ENCODE measurements around the gene PRSS8. TPM values are rescaled to one million over a fixed set of nuclear protein-coding genes. Genes with fewer than 3 reads are reported as not detected.
"Not testable (repeated sequence)": the region's sequence is repeated elsewhere in the genome, so short reads cannot be mapped to it uniquely, and the experiment has no call there.

PRSS8 gene
- total RNA-seq, 1 donor from 2014 or later, result not detected

DNA sequence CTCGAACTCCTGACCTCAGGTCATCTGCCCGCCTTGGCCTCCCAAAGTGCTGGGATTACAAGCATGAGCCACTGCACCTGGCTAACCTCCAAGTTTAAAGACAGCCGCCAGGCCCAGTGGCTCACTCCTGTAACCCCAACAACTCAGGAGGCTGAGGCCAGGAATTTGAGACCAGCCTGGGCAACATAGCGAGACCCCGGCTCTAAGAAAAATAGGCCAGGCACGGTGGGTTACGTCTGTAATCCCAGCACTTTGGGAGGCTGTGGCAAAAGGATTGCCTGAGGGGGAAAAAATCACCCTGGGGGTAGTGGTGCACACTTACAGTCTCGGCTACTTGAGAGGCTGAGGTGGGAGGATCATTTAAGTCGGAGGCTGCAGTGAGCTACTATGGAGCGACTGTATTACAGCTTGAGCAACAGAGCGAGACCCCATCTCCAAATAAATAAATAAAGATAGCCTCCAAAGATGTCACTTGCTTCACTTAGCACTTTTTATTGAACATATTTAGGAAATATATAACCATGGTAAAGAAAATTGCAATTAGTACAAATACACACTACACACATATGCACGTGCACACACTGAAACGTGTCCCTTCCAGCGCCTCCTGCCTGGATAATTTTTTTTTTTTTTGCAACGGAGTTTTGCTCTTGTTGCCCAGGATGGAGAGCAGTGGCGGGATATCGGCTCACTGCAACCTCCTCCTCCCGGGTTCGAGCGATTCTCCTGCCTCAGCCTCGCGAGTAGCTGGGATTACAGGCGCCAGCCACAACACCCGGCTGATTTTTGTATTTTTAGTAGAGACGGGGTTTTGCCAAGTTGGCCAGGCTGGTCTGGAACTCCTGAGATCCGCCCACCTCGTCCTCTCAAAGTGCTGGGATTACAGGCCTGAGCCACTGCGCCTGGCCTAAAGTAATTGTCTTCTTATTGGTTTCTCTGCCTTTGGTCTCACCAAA lies 28.7 kb downstream of the PRSS8 start:
- DNase-seq (ENCODE audit: low read depth in 2 of 2), result no peak

DNA sequence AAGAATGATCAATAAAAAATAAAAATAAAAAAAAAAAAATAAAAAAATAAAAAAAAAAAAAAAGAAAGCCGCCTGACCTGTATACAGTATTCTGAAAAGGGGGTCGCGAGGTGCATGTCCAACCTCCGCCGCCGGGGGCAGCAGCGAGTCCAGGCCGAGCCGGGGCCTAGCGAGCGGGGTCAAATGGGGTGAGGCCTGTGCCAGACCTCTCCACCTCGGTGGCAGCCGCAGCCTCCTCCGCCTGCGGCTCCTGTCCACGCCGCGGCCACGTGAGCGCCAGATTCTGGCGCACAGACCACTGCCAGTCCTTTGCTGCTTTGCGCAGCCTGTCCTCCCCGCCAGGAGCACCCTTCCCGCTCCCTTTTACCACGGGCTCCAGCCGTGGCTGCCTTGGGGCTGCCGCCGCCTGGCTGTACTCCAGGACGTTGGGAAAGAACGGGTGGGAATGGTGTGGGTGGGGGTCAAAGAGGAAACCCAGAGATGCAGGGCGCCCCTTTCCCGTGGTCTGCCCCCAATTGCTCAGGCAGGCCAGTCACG lies 29.8 kb downstream of the PRSS8 start:
- DNase-seq (ENCODE audit: low read depth in 2 of 2), result peak; percentile 51 to 64

DNA sequence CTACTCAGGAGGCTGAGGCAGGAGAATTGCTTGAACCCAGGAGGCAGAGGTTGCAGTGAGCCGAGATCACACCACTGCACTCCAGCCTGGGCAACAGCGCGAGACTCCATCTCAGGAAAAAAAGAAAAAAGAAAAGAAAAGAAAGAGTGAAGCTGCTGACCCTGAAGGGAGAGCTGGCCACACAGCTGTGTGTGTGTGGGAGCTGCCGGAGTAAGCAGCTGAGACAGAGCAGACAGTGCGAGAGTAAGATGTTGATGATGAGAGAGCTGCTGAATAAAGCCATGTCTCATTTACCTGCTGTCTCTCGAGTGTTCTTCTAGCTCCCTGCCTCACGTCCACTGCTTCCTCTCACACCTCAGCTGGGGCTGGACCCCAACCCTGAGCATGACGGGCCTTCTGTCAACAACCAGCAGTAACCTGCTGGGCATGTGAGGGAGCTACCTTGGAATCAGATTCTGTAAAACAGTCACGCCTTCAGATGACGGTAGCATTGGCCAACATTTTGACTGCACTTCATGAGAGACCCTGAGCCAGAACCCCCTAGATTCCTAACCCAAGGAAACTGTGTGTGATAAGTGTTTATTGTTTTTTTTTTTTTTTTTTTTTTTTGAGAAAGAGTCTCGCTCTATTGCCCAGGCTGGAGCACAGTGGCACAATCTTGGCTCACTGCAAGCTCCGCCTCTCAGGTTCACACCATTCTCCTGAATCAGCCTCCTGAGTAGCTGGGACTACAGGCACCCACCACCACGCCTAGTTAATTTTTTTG lies 34.5 kb downstream of the PRSS8 start:
- DNase-seq (ENCODE audit: low read depth in 2 of 2), result not testable (repeated sequence)

DNA sequence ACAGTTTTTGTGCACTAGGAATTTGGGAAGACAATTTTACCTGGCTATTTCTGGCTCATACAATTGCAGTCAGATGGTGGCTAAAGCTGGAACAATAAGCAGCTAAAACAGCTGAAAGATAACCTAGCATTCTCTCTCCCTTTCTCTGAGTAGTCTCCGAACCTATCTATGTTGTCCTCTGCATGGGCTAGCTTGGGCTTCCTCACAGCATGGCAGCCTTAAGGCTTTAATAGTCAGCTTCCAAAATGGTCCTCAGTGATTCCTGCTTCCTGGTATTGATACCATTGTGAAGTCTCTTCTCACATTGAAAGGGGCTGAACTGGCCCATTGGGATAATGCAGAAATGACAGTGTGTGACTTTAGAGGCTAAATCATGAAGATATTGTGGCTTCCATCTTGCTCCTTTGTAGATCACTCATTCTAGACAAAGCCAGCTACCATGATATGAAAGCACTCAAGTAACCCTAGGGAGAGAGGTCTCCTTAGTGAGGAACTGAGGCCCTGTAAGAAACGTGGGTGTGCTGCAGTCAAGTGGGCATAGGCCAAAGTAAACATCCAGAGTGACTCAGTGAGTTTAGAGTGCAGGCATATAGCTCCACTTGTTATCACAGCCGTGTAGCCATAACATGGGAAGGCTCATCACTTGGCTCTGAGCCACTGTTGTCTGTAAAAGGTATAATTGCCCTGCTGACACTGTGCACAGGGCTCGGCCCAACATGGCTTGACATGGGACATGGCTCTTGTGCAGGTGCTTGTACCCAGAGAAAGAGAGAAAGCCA lies 35.5 kb downstream of the PRSS8 start:
- DNase-seq (ENCODE audit: low read depth in 2 of 2), result peak in 1 of 2 donors; percentile 33

GRCh38 chr16:31094424-31095120 lies 41.0 kb downstream of the PRSS8 start, which contains the start of gene VKORC1:
Gene VKORC1 (minus strand): TSS chr16:31094797. CDS start chr16:31094729, 68 bp downstream.
- peak; percentile 98 for DNase-seq (ENCODE audit: low read depth in 2 of 2)

GRCh38 chr16:31094088-31094423 lies 41.5 kb downstream of the PRSS8 start:
- no peak for DNase-seq (ENCODE audit: low read depth in 2 of 2)

DNA sequence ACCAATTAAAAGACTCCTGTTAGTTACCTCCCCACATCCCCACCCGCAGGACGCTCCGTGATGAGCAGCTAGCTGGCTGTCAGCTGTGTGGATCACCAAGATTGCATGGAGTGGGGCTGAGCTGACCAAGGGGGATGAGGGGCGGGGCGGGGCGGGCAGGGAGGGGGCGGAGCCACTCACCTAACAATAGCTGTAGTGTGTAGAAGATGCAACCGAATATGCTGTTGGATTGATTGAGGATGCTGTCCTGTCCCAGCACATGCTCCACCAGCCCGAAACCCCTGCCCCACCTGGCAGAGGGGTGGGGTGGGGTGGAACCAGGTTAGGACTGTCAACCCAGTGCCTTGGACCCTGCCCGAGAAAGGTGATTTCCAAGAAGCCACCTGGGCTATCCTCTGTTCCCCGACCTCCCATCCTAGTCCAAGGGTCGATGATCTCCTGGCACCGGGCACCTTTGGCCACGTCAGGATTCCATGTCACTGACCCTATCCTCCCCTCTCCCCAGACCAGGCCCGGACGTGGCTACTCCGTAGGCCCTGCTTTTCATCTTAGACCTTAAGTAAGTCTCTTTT lies 42.3 kb downstream of the PRSS8 start:
- DNase-seq (ENCODE audit: low read depth in 2 of 2), result peak in 1 of 2 donors; percentile 27

DNA sequence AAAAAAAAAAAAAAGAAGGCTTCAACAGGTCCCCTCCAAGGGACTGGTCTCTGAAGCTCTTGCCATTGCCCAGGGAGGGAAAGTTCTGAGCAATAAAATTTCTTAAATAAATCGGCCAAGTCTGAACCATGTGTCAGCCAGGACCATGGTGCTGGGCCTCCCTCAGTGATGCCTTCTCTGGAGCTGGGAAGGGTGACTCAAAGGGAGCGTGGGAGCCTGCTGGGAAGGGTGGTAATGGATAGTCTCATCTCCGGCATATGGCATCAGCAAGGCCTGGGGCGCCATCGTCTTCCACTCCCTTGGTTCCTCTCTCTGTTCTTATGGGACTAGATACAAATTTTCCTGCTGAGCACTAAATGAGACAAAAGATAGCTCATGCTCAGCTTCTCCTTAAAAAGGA lies 43.2 kb downstream of the PRSS8 start:
- DNase-seq (ENCODE audit: low read depth in 2 of 2), result no peak

DNA sequence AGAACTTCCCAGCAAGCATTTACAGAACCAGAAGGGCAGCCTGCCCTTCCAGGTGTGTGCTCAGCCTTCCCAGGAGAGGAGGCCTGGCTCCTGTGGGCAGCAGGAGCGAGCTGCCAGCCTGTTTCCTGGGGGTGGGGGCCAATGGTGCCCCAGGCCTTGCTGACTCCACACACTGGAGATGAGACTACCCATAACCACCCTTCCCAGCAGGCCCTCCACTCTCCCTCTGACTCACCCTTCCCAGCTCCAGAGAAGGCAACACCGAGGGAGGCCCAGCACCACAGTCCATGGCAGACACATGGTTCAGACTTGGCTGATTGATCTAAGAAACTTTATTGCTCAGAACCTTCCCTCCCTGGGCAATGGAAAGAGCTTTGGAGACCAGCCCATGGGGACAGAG lies 45.0 kb downstream of the PRSS8 start:
- DNase-seq (ENCODE audit: low read depth in 2 of 2), result no peak

DNA sequence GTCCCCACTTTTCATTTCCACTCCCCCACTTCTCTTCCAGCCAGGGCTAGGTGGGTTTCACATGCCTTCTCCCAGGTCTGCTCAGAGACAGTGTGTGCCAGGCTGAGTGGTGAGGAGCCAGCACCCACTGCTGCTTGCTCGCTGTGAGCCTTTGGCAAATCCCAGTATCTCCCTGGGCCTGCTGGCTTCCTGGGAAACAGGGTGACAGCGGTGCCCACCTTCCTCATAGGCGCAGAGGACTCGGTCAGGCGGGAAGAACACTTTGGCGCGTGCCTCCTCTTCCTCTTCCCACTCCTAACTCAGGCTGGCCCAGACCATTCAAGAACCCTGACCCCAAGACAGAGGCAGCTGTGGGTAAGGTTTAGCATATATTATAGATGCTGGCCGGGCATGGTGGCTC lies 46.3 kb downstream of the PRSS8 start:
- no peak for DNase-seq (ENCODE audit: low read depth in 2 of 2)

- no peak for DNase-seq (ENCODE audit: low read depth in 2 of 2)
These were observed 46.9 kb downstream of the PRSS8 start, which contains the start of gene PRSS53 for GRCh38 chr16:31088459-31089183. Gene PRSS53 (minus strand): TSS chr16:31088943. CDS start chr16:31088809, 134 bp downstream.

- DNase-seq (ENCODE audit: low read depth in 2 of 2), result no peak
These were observed 47.6 kb downstream of the PRSS8 start for GRCh38 chr16:31087971-31088370.

- DNase-seq (ENCODE audit: low read depth in 2 of 2), result no peak
These were observed 48.0 kb downstream of the PRSS8 start for GRCh38 chr16:31087481-31087880.

GRCh38 chr16:31086629-31086906 lies 49.0 kb downstream of the PRSS8 start:
- DNase-seq (ENCODE audit: low read depth in 2 of 2), result no peak

DNA sequence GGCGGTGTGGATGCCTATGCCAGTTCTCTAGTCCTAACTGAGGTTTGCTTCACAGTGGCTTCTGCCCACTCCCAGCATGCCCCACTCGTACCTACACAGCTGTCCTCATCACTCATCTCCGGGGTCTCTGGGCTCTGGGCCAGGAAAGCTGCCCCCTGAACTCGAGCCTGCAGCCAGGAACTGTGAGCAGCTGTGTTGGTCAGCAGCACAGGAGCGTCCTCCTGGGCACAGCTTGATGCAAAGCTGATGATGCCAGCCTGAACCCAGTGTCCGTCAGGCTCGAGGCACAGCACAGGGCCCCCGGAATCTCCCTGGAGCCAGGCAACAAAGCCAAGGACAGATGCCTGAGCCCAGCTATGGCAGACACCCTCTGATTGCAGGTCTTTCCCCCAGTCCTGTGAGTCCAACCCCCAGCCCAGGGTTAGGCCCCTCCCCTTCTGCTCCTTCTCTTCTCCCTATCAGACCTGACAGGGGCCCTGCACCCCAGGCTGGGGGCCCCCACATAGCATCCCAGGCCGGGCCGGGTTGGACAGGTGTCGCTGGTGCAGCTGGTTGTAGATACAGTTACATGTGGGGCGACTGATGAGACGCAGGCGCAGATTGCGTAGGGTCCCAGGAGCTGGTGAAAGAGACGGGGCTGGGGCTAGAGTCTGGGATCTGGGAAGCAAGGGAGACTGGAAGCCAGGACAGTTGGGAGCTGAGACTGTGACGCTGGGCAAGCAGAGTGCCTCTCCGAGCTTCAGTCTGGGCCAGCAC lies 49.5 kb downstream of the PRSS8 start:
- no peak for DNase-seq (ENCODE audit: low read depth in 2 of 2)

DNA sequence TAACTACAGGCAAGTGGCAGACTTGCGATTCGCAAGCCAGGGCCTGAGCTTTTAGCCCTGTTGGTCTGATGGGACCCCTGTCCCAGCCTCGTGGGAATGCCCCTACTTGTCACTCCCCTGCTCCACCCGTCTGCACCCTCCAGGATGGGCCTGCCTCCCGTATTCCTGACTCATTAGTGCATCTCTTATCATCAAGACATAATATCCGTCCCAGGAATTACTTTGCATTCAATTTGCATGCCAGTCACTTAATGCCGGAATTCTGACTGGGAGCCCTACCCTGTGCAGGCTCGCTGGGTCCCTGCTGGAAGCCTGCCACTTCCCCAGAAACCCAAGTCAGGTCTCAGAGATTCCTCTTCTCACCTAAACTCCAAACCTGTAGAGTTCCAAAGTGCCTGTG lies 50.1 kb downstream of the PRSS8 start:
- no peak for DNase-seq (ENCODE audit: low read depth in 2 of 2)

DNA sequence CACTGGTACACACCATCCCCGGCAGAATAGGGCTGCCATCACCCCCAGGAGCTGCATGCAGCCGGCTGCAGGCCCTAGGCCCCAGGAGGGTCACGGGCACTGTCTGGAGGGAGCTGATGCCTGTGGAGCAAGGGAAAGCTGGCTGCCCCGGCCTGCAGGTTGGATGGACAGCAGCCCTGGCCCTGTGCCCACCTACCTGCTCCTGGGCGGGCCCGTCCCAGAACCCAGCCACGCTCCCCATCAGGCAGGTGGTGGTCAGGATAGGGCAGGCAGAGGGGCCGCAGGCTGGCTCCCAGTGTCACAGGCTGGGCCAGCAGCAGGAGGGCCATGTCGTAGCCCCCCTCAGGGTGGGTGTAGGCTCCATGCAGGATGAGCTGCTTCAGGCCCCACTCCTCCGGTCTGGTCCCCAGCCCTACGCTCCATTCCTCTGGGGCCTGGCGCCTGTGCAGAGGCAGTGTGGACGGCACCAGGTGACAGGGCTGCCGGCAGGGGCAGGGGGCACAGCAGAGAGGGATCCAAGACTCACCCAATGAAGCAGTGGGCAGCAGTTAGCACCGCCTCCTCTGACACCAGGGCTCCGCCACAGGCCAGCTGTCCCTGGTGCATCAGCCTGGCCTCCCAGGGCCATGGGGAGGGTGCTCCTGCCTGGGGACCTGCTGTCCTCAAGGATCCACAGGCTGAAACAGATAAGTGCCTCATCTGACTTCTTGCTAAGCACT lies 50.8 kb downstream of the PRSS8 start:
- no peak for DNase-seq (ENCODE audit: low read depth in 2 of 2)

- no peak for DNase-seq (ENCODE audit: low read depth in 2 of 2)
These were observed 51.5 kb downstream of the PRSS8 start for GRCh38 chr16:31083981-31084380.

DNA sequence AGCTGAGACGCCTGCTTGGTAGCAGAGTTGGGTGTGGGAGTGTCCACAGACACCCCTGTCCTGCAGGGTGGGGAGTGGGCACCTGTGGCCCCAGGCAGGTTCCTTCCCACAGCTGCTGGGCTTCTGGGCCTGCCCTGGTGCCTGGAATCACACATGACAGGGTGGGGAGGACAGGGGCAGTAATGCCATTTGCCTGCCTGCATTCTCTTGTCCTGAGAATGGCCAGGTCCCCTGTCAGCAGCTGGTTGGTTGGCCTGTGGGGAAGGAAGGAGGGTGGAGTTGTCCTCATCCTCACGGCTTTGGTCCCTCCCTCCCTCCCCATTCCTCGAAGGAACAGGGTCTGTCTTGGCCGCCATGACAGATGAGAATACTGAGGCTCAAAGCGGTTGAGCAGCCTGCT lies 52.0 kb downstream of the PRSS8 start:
- DNase-seq (ENCODE audit: low read depth in 2 of 2), result no peak

All from lung microvascular endothelial cell (primary cell).